CD8-positive, alpha-beta memory T cell (primary cell): ENCODE data around the gene ZKSCAN1. TPM values are rescaled to one million over a fixed set of nuclear protein-coding genes. Genes with fewer than 3 reads are reported as not detected.
A peak's percentile ranks its signal among the peaks of the same experiment; 100 is the strongest.

Experiments used
- CTCF ChIA-PET: fragments of 350-600 bp; sonication (Branson Sonifier 250); formaldehyde crosslinking; loops from one replicate; lab custom pipeline; 2021; ENCODE audit warnings: antibody characterized with exemption; lab: Charles Lee
- POLR2A ChIA-PET: fragments of 350-600 bp; sonication (Branson Sonifier 250); formaldehyde crosslinking; loops from one replicate; lab custom pipeline; 2021; ENCODE audit warnings: antibody characterized with exemption; lab: Charles Lee
- DNase-seq, 5 donors: peaks; one replicate each; pipeline versions ENCODE4 v3.0.0 to v3.0.0-alpha.2; 2020 to 2022; ENCODE audit warnings: mixed read lengths in 1 of 5
- H3K27ac ChIP-seq: one replicate; pipeline ENCODE4 v1.7.0; 2013; ENCODE audit warnings: low read depth, mild to moderate bottlenecking, low read length, moderate library complexity
- H3K27me3 ChIP-seq: 2 replicates; pipeline ENCODE4 v1.7.0; 2013; ENCODE audit warnings: low read length, mild to moderate bottlenecking; ENCODE audit not compliant: insufficient read depth, poor library complexity, severe bottlenecking
- H3K36me3 ChIP-seq: 2 replicates; pipeline ENCODE4 v1.7.0; 2013; ENCODE audit warnings: mild to moderate bottlenecking, low read length, moderate library complexity; ENCODE audit not compliant: insufficient read depth
- H3K4me1 ChIP-seq: 2 replicates; pipeline ENCODE4 v1.7.0; 2013; ENCODE audit warnings: mild to moderate bottlenecking, low read length, moderate library complexity; ENCODE audit not compliant: insufficient read depth
- H3K4me3 ChIP-seq: 2 replicates; pipeline ENCODE4 v1.7.0; 2013; ENCODE audit warnings: mild to moderate bottlenecking, low read length
- H3K9me3 ChIP-seq: 2 replicates; pipeline ENCODE4 v1.7.0; 2013; ENCODE audit warnings: mild to moderate bottlenecking, low read length
- H3K27ac Mint-ChIP-seq, 8 donors: one replicate each; pipeline ENCODE4 v1.8.0; 2020 to 2021; ENCODE audit warnings: mixed read lengths in 8 of 8, mild to moderate bottlenecking in 6 of 8, inconsistent platforms in 3 of 8, moderate library complexity in 3 of 8
- H3K27me3 Mint-ChIP-seq, 2 donors: one replicate each; pipeline ENCODE4 v1.8.0; 2020 to 2021; ENCODE audit warnings: mixed read lengths in 2 of 2, mild to moderate bottlenecking in 1 of 2, moderate library complexity in 1 of 2
- H3K36me3 Mint-ChIP-seq, 3 donors: one replicate each; pipeline ENCODE4 v1.8.0; 2020 to 2021; ENCODE audit warnings: mixed read lengths in 3 of 3, inconsistent platforms in 1 of 3, mild to moderate bottlenecking in 1 of 3
- H3K4me1 Mint-ChIP-seq, 3 donors: one replicate each; pipeline ENCODE4 v1.8.0; 2020 to 2021; ENCODE audit warnings: mixed read lengths in 3 of 3, inconsistent platforms in 1 of 3, mild to moderate bottlenecking in 1 of 3
- H3K4me3 Mint-ChIP-seq, 7 donors: one replicate each; pipeline ENCODE4 v1.8.0; 2020 to 2021; ENCODE audit warnings: mixed read lengths in 7 of 7, mild to moderate bottlenecking in 6 of 7, moderate library complexity in 4 of 7, inconsistent platforms in 2 of 7
- H3K9me3 Mint-ChIP-seq, 5 donors: one replicate each; pipeline ENCODE4 v1.8.0; 2020 to 2022; ENCODE audit warnings: mixed read lengths in 5 of 5, mild to moderate bottlenecking in 3 of 5, moderate library complexity in 2 of 5, inconsistent platforms in 1 of 5
- polyA plus RNA-seq: library from polyadenylated mRNA; unstranded; fragments of 300-500 nt; fragmentation: Illumina TruSeq; gene quantifications from one replicate; pipeline ENCODE4 v1.2.3, GENCODE V29; 2021
- total RNA-seq, 2 experiments: library from RNA; stranded (reverse); gene quantifications; one replicate each; pipeline ENCODE4 v1.2.3, GENCODE V29; 2021

The ZKSCAN1 gene
- total and polyA plus RNA-seq, 3 experiments from 2014 or later: 48.4 to 57.9 (median 53.4) TPM

- Mint-ChIP-seq H3K36me3 (peaks cover 0 to 2% (median 0%) of the 10 kb centered on the region in 3 donors), H3K27ac (peak overlapping the region in 1 of 8 donors; percentile 18), H3K4me3 (no peak overlapping the region), H3K4me1 (peaks cover 15 to 29% (median 16%) of the 10 kb centered on the region in 3 donors), H3K9me3 (peaks cover 0 to 2% (median 0%) of the 10 kb centered on the region in 5 donors), H3K27me3 (peaks cover 0 to 3% of the 10 kb centered on the region in 2 donors)
- CTCF ChIA-PET: interaction anchor here (1.3 kb wide), 1 partner anchor 22 kb away, joined by 4 read pairs; no protein-coding TSS in a partner anchor
- H3K36me3 ChIP-seq: no peaks in the 10 kb centered on the region
- no peaks in the 10 kb centered on the region for H3K9me3 ChIP-seq
- no peak overlapping the region for H3K27ac ChIP-seq
- no peaks in the 10 kb centered on the region for H3K27me3 ChIP-seq
- POLR2A ChIA-PET: no interaction called here
- H3K4me1 ChIP-seq: peaks cover 6% of the 10 kb centered on the region
- H3K4me3 ChIP-seq: no peak overlapping the region
- no peak for DNase-seq
Measured at GRCh38 chr7:100044718-100045117, 29.3 kb downstream of the ZKSCAN1 start.

DNA sequence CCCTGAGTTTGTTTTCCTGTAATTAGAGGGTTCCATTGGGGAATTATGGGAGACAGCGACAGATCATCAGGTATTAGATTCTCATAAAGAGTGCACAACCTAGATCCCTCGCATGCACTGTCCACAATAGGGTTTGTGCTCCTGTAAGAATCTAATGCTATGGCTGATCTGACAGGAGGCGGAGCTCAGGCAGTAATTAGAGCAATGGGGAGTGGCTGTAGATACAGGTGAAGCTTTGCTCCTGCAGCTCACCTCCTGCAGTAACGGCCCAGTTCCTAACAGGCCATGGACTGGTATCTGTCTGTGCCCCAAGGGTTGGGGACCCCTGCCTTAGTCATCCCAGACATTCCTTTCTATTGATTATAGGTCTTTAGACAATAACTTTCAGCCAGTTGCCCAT is 33.3 kb downstream of the ZKSCAN1 start:
- no peaks in the 10 kb centered on the region for H3K9me3 ChIP-seq
- Mint-ChIP-seq H3K4me3 (peak overlapping the region; percentile 94 to 99 (median 94)), H3K27me3 (peaks cover 0 to 4% of the 10 kb centered on the region in 2 donors), H3K27ac (peak overlapping the region in 7 of 8 donors; percentile 95 to 98 (median 97)), H3K36me3 (peaks cover 0 to 8% (median 2%) of the 10 kb centered on the region in 3 donors), H3K9me3 (no peaks in the 10 kb centered on the region), H3K4me1 (peaks cover 15 to 32% (median 18%) of the 10 kb centered on the region in 3 donors)
- H3K36me3 ChIP-seq: no peaks in the 10 kb centered on the region
- H3K27ac ChIP-seq: no peak overlapping the region
- ChIA-PET CTCF (no interaction called here), POLR2A (interaction anchor here (1.6 kb wide), 1 partner anchor 52 kb away, joined by 12 read pairs; the partner anchor contains the start of genes AP4M1 and MCM7)
- peaks cover 6% of the 10 kb centered on the region for H3K4me1 ChIP-seq
- H3K4me3 ChIP-seq: peak overlapping the region; percentile 75
- no peaks in the 10 kb centered on the region for H3K27me3 ChIP-seq
- DNase-seq: no peak

- ChIA-PET CTCF (interaction anchor here (0.9 to 1.5 kb wide), 7 partner anchors 9 to 130 kb away, joined by 3 to 4 read pairs (median 3); partner anchors contain the start of gene TRIM4), POLR2A (interaction anchor here (0.6 to 1.6 kb wide), 4 partner anchors 29 to 98 kb away, joined by 3 to 12 read pairs (median 4); partner anchors contain the start of genes AP4M1 and MCM7)
- Histone ChIP-seq H3K27me3 (no peaks in the 10 kb centered on the region), H3K4me1 (peaks cover 6% of the 10 kb centered on the region), H3K27ac (peak within 1 kb of the TSS; percentile 81), H3K9me3 (no peaks in the 10 kb centered on the region), H3K36me3 (no peaks in the 10 kb centered on the region), H3K4me3 (peak within 1 kb of the TSS; percentile 75)
- Mint-ChIP-seq H3K4me1 (peaks cover 15 to 31% (median 18%) of the 10 kb centered on the region in 3 donors), H3K27ac (peak within 1 kb of the TSS; percentile 95 to 98 (median 97)), H3K36me3 (peaks cover 0 to 8% (median 2%) of the 10 kb centered on the region in 3 donors), H3K4me3 (peak within 1 kb of the TSS; percentile 94 to 99 (median 94)), H3K27me3 (peaks cover 0 to 4% of the 10 kb centered on the region in 2 donors), H3K9me3 (no peaks in the 10 kb centered on the region)
- DNase-seq: peak; percentile 70 to 85 (median 76)
Measured at GRCh38 chr7:100049441-100050291, 34.3 kb downstream of the ZKSCAN1 start, which contains the start of gene ZSCAN21. Gene ZSCAN21, plus strand, starts transcription at chr7:100049774. Its CDS starts 7,233 bp downstream, at chr7:100057007.

DNA sequence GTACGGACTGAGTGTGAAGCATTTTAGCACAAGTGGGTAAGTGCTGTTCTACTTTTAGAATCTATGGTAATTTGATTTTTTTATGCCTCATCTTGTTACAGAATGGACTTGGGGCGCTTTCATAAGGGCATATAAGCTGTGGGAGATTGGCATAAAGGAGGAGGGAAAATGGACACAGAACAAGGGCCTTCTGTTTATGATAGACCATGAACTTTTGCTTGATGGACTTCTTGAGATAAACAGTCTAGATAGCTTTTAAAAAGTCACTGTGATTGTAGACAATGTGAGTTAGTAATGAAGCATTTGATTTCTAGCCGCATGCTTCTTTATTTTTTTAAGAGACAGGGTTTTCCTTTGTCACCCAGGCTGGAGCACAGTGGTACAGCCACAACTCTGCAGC is 36.2 kb downstream of the ZKSCAN1 start:
- H3K27me3 Mint-ChIP-seq: peaks cover 0 to 4% of the 10 kb centered on the region in 2 donors
- H3K27me3 ChIP-seq: no peaks in the 10 kb centered on the region
- ChIA-PET CTCF (no interaction called here), POLR2A (no interaction called here)
- no peak overlapping the region for H3K4me3 ChIP-seq
- H3K27ac Mint-ChIP-seq: peak overlapping the region in 7 of 8 donors; percentile 33 to 83 (median 51)
- H3K9me3 Mint-ChIP-seq: no peaks in the 10 kb centered on the region
- H3K27ac ChIP-seq: no peak overlapping the region
- no peaks in the 10 kb centered on the region for H3K36me3 ChIP-seq
- no peaks in the 10 kb centered on the region for H3K9me3 ChIP-seq
- no peak for DNase-seq
- H3K4me1 ChIP-seq: peaks cover 6% of the 10 kb centered on the region
- H3K4me3 Mint-ChIP-seq: peak overlapping the region; percentile 41 to 81 (median 52)
- peaks cover 15 to 29% (median 18%) of the 10 kb centered on the region in 3 donors for H3K4me1 Mint-ChIP-seq
- peaks cover 0 to 8% (median 2%) of the 10 kb centered on the region in 3 donors for H3K36me3 Mint-ChIP-seq

DNA sequence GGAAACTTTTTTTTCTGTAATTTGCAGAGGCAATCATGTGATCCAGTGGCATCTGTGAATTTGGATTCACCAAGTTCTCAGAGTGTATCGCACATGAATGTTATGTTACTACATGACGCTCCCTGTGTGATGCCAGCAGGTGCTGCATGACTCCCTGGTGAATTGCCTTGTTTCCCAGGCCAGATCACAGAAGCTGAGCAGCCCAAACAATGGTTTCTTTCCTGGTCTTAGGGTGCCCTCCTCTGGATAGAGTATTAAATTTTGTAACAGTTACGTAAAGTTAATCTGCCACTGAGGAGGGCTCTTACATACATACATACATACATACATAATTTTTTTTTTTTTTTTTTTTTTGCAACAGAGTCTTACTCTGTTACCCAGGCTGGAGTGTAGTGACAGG is 37.8 kb downstream of the ZKSCAN1 start:
- POLR2A ChIA-PET: no interaction called here
- peak overlapping the region in 1 of 7 donors; percentile 72 for H3K4me3 Mint-ChIP-seq

GRCh38 chr7:100057006-100057405 is 41.6 kb downstream of the ZKSCAN1 start:
- no peaks in the 10 kb centered on the region for H3K27me3 Mint-ChIP-seq
- ChIA-PET CTCF (interaction anchor here (1.0 kb wide), 1 partner anchor 24 kb away, joined by 3 read pairs; no protein-coding TSS in a partner anchor), POLR2A (no interaction called here)
- no peak overlapping the region for H3K4me3 Mint-ChIP-seq
- Histone ChIP-seq H3K36me3 (peaks cover 7% of the 10 kb centered on the region), H3K27ac (no peak overlapping the region), H3K9me3 (no peaks in the 10 kb centered on the region), H3K4me3 (no peak overlapping the region), H3K27me3 (no peaks in the 10 kb centered on the region), H3K4me1 (no peaks in the 10 kb centered on the region)
- H3K27ac Mint-ChIP-seq: no peak overlapping the region
- peaks cover 0 to 44% (median 7%) of the 10 kb centered on the region in 3 donors for H3K36me3 Mint-ChIP-seq
- DNase-seq: no peak
- no peaks in the 10 kb centered on the region for H3K9me3 Mint-ChIP-seq
- H3K4me1 Mint-ChIP-seq: peaks cover 2 to 4% (median 4%) of the 10 kb centered on the region in 3 donors

More for the DNA sequence above, 37.8 kb downstream of the ZKSCAN1 start:
- Mint-ChIP-seq H3K4me1 (peaks cover 15 to 29% (median 18%) of the 10 kb centered on the region in 3 donors), H3K27me3 (peaks cover 0 to 4% of the 10 kb centered on the region in 2 donors), H3K36me3 (peaks cover 0 to 23% (median 4%) of the 10 kb centered on the region in 3 donors), H3K9me3 (no peaks in the 10 kb centered on the region), H3K27ac (peak overlapping the region in 2 of 8 donors; percentile 27 to 32)
- H3K4me1 ChIP-seq: peaks cover 6% of the 10 kb centered on the region
- no peak overlapping the region for H3K4me3 ChIP-seq
- CTCF ChIA-PET: interaction anchor here (0.6 to 1.3 kb wide), 6 partner anchors 16 to 1593 kb away, joined by 3 to 5 read pairs (median 3); no protein-coding TSS in a partner anchor
- no peaks in the 10 kb centered on the region for H3K9me3 ChIP-seq
- no peak overlapping the region for H3K27ac ChIP-seq
- peak in 2 of 5 donors; percentile 27 to 46 for DNase-seq
- H3K36me3 ChIP-seq: peaks cover 7% of the 10 kb centered on the region
- no peaks in the 10 kb centered on the region for H3K27me3 ChIP-seq

GRCh38 chr7:100059251-100059739 is 43.9 kb downstream of the ZKSCAN1 start:
- POLR2A ChIA-PET: no interaction called here
- Mint-ChIP-seq H3K9me3 (no peaks in the 10 kb centered on the region), H3K4me1 (peaks cover 0 to 4% (median 0%) of the 10 kb centered on the region in 3 donors), H3K27ac (no peak overlapping the region), H3K4me3 (no peak overlapping the region), H3K27me3 (no peaks in the 10 kb centered on the region), H3K36me3 (peaks cover 0 to 56% (median 8%) of the 10 kb centered on the region in 3 donors)
- Histone ChIP-seq H3K4me1 (no peaks in the 10 kb centered on the region), H3K4me3 (no peak overlapping the region), H3K27me3 (no peaks in the 10 kb centered on the region), H3K27ac (no peak overlapping the region), H3K36me3 (peaks cover 11% of the 10 kb centered on the region), H3K9me3 (no peaks in the 10 kb centered on the region)
- CTCF ChIA-PET: no interaction called here
- no peak for DNase-seq
